GM18858 (cell line): Measurements from ENCODE around the gene CACNA2D1.

Experiments
- ATAC-seq: cut with Tn5 transposase; IDR thresholded peaks from one replicate; pipeline ENCODE4 v1.9.1; 2021; ENCODE audit not compliant: unreplicated experiment

The CACNA2D1 gene

DNA sequence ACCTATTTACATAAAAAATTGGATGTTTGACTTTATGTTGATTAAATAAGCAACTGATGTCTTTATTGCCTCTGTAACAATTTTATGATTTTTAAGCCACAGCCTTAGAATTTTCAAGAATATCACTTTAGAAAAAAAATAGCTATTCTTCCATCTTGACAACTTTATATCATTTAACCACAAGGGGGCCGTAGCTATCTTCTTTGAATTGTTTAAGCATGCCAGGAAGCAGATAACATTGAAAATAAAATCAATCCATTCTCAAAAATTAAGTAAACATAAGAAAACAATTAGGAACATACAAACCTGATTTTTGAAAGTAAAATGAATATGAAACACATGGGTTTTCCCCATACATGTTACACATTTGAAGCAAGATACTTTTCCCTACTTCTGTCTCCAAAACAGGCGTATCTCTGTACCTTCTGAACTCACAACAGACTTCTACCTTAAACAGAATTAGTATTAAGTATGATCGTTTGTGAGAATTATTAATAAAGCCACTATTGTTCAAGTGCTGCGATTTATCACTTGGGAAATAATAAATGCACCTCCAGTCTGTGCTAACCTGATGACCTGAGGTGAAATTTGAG lies 209.0 kb downstream of the CACNA2D1 start:
- ATAC-seq: no peak

DNA sequence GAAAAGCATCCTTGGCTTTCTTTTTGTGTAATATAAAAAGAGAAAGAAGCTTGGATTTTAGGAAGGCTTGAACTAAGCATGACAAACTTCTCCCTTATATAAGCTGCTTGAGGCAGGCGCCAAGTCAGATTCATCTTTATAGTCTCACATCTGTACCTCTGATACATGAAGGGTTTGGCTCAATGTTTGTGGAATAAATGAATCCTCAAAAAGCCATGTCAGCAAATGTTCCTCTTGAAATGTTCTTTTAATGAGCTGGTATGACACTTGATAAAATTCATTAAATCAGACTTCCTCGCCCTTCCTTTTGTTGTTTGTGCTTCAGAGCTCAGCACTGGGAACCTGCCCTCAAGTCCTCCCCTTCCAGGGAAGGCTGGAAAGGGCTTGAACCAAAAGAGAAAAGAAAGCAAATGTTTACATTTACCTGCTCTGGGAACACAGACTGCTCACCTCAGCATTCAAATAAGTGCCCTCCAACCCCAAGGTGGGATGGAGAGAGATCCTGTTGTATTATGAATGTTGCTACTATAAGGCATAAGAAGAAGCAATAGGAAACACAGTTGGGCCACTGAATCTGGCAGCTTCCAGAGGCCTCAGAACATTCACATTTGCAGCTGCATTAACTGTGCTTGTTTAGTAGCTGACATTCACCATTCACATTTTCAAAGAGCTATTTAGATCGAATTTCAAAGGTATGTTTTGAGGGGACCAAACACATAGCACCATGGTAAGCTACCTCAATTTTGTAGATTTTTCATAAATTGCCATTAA lies 212.6 kb downstream of the CACNA2D1 start:
- ATAC-seq: no peak

DNA sequence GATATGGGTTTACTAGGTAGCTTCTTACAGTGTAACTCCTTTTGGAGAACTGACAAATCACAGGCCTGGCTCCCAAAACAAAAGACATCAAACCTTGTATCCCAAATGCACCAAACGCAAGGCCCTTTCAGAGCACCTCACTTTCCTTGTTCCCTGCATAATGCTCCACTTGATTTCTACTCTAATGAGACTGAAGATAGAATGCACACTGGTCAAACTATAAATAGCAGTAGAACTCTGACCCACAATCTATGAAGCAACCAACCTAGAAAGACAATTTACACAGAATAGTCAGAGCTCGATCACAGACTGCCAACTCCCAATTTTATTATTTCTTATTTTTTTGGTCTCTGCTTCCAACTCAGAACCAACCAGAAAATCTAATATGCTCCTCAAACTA lies 214.4 kb downstream of the CACNA2D1 start:
- ATAC-seq: no peak

DNA sequence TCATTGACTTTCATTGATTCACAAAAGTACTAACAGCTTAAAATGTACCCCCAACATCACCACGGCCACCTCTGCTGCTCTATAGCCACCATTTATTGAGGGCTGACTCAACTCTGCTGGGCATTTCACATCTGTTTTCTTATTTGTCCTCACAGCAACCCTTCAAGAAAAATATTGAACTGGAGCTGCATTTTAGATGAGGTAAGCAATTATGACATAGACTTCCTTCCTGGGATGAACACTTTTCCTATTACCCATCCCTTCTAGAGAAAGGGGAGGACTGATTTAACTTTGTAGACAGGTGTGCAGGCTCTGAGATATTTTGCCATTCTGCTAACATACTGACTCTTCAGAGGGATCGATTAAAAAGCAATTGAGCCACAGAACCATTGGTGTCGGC lies 217.4 kb downstream of the CACNA2D1 start:
- ATAC-seq: no peak

DNA sequence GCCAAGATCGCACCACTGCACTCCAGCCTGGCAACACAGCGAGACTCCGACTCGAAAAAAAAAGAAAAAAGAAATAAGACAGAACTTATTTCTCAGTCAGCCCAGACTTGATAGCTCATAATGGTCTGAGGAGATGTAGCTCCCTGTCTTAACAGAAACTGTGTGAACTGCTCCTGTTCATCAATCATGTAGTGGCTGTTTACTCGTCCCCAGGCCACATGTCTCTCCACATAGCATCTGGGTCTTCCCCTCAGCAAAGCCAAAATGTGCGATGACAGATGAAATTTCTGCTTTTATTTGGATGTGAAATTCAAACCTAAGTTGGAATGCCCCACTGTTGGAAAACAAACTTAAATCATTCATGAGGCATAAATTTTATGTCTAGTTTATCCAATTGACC lies 219.0 kb downstream of the CACNA2D1 start:
- no peak for ATAC-seq

DNA sequence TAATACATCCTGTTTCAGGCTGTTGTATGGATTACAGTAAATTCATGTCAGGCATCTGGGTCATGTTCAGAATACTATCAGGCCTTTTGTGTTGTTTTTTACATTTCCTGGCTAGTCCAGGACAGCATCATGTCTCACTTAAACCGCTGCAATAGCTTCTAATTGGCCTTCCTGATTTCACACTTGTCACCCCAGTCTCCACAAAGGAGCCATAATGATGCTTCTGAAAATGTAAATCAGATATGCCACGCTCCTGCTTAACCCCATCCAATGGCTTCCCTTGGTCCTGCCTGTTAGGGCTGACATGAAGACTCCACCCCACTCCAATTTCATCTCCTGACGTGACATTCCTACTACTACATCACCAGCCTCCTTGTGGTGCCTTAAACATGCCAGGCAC lies 220.0 kb downstream of the CACNA2D1 start:
- no peak for ATAC-seq

DNA sequence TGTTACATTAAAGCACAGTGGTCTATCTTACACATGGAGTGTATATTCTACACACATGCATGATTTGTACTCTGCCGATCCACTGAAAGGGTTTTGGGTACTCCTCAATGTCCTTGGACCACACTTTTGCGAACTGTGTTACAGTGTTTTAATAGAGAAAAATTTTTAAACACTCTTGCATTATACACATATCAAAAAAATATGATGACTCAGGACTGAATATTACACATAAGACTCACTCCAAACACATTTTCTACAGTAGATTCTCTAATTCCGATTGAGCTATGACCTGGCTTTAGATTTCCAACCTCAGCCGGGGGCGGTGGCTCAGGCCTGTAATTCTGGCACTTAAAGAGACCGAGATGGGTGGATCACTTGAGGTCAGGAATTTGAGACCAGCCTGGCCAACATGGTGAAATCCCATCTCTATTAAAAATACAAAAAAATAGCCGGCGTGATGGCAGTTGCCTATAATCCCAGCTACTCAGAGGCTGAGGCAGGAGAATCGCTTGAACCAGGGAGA lies 222.4 kb downstream of the CACNA2D1 start:
- no peak for ATAC-seq

DNA sequence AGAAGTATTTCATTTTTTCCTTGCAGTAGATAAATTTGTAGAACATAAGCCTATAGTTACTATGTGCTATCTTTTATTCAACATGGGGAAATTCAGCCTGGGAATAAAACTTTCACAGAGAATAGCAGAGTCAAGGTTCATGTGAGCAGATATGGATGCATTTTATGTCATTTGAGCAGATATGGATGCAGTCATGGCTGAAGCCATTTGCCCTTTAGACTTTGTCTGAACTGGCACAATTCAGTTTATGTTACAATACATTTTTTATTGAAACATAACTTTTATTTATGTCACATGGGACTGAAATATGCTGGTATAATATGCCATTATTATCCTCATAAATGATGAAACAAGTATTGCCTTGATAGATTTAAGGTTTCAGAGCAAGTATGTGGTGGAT lies 231.1 kb downstream of the CACNA2D1 start:
- no peak for ATAC-seq

DNA sequence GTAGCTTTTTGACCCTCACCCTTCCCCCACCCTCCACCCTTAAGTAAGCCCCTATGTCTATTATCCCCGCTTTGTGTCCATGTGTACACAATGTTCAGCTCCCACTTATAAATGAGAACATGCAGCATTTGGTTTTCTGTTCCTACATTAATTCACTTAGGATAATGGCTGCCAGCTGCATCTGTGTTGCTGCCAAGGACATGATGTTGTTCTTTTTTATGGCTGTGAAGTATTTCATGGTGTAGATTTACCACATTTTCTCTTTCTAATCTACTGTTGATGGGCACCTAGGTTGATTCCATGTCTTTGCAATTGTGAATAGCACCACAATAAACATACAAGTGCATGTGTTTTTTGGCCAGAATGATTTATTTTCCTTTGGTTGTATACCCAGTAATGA lies 232.2 kb downstream of the CACNA2D1 start:
- ATAC-seq: no peak

DNA sequence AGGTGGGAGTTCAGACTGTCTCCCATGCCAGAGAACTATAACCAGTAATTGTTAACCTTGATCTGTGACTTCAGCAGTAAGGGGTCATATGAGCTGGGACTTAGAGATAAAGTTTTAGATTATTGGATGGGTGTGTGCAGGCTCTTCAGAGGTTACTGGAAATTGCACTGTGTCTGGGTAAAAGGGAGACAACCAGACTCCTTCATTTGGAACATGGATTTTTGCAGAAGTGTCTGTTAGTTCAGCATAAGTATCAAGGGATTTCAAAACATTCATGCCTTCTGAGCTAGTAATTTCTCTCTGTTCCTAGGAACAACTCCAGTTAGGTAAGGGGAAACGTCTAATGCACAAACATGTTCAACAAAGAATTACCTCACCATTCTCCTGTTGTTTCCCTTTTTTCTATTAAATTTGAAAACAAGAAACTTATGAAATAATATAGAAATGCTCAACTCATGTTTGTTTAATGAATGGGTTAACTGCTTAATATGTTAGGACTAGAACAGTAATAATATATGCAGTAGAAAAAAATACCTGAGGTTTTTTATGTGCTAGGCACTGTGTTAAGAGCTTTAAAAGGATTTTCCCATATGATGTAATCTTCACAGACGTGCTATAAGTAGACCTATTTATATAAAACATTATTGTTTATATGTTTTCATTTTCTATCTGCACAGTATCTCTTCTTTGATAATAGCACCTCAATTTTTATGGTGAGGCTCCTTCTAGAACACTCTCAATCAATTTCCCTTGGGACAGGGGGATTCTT lies 233.0 kb downstream of the CACNA2D1 start:
- no peak for ATAC-seq

DNA sequence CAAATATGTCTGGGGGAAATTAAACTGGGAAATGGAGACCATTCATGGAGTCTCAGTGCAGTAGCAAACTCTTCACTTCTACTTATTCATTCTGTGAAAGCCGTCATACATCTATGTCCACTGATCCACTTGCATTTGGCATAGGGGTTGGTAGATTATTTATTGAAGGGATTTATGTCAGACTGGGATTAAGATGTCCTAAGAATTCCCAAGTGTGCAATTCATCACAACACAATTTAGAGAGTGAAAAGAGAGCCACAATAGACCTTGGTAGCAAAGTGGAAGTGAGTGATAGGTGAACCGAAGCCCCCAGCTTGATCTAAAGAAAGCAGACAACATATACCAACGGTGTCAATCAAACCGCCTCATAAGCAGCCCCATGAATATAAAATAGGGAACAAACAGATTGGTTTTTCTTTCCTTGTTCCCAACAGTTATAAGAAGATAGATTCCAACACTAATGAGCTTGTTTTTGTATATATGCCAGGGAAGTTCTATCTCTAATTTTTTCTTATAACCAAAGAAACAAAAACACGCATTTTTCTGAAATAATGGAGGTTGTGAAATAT lies 234.3 kb downstream of the CACNA2D1 start:
- ATAC-seq: no peak

DNA sequence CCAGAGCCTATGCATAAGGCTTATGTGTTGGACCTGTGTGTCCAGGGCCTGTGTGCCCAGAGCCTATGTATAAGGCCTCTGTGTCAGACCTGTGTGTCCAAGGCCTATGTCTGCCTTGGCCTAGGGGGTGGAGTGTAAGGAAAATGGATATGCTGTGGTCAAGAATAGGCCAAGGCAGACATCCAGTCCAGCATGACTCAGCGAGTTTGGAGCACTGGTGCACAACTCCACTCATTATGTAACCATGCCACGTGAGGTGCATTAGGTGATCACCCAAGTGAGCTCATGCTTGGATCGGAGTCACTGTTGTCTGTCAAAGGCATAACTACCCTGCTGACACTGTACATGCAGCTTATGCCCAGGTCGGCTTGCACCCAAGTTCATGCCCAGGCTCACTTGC lies 238.9 kb downstream of the CACNA2D1 start:
- ATAC-seq: no peak

DNA sequence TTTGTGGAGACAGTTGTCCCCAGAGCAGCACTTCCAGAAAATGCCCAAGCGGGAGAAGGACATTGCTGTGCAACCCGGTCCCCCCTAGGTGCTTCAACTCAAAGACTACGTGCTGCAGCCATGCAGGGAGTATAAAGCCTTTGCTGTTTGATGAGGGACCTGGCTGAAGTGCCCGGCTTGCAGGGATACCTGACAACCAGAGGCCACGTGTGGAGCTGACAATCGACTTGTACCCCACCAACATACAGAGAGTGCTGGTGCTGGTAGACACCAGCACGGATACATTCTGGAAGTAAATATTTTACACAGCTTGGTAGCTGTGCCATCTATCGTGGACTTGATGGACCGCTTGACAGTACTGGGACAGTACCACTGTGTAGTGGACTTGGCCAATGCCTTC lies 240.6 kb downstream of the CACNA2D1 start:
- ATAC-seq: no peak

DNA sequence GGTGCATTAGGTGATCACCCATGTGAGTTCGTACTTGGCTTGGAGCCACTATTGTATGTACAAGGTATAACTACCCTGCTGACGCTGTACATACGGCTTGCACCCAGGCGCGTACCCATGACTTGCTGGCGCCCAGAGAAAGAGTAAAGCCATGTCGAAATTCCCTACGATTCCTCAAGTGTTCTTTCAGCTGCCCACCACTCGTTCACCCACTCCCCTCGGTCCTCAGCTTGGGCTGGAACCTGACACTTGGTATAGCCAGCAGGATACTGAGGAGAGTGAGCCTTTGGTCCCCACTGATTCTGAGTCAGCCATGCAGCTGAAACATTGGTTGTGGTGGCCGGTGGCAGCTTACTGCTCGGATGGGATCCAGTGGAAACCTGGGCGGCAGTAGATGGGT lies 241.5 kb downstream of the CACNA2D1 start:
- ATAC-seq: no peak

DNA sequence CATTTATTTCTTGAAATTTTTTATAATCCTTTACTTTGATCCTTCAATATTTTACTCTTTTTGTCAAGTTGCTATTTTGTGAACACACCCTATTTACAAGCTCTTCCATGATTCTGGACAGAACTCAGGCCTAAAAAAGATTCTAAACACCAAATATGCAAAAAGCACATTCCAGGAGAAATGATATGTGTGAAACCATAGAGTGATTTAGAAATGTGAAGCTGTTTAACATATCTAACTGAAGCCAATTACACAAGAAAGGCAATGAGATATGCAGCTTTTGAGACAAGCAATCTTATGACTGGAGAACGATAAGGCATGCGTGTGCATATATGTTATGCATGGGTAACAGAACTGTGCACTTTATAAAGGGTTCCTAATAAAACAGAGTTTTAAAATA lies 243.0 kb downstream of the CACNA2D1 start:
- no peak for ATAC-seq

DNA sequence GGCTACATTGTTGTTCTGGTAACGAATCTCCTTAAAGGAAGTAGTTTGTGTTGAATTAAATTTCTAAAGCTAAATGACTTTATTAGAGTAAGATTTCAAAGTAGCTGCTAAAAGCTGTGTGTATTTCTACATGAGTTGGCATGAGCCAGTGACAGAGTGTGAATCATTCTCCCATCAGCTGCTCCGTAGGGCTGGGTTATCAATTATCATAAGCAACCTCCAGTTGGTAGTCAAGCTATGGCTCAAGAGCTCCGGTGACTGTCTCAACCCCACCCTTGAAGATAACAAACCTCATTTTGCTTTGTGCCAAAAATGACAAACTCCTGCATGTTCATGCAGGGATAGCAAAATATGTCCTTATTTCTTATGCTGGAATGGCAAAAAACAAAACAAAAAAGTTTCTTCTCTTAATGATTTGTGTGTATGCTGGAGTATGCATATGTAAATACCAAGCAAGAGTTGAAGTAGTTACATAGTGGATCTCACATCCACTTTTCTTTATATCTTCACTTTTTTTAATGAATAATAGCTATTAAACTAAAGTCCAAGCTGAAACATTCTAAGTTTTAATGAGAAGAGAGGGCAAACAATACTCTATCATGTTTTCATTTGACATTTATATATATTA lies 249.4 kb downstream of the CACNA2D1 start:
- ATAC-seq: no peak

DNA sequence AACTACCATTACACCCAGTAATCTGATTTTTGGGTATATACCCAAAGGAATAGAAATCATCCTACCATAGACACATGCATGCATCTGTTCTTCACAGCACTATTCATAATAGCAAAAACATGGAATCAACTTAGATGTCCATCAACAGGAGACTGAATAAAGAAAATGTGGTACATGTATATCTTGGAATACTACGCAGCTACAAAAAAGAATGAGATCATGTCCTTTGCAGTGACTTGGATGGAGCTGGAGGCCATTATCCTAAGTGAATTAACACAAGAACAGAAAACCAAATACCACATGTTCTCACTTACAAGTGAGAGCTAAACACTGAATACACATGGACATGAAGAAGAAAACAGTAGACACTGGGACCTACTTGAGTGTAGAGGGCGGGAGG lies 254.9 kb downstream of the CACNA2D1 start:
- no peak for ATAC-seq

DNA sequence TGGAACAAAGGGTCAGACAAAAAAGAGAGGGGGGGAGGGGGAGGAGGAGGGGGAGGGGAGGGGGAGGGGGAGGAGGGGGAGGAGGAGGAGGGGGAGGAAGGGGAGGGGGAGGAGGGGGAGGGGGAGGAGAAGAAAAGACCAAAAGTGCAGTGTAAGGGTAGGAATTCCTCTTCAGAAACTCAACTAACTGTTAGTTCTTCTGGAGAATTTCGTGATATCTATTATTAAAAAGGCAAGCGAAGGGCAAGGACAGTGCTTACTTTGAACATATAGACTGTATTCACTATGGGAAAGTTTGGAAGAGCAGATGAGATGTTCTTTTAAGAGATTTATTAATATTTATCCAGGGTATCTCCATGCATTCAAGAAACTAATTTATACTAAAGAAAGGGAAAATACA lies 258.1 kb downstream of the CACNA2D1 start:
- ATAC-seq: no peak

DNA sequence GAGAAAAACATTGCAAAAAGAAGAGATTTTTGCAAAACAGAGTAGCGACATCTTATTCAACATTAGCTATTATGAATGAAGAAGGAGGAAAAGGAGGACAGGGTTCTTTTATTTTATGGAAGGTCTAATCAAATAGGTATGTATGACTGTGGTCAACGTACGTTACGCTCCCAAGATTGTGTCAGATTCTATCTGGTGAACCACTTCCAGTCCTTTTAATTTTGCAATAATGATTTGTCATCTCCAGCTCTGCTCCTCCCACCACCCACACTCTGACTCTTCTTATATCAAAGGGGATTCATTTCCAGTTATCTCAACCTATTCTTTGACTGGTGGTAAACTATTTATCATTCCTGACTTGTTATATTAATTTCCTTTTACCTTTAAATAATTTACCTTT lies 259.9 kb downstream of the CACNA2D1 start:
- ATAC-seq: no peak

DNA sequence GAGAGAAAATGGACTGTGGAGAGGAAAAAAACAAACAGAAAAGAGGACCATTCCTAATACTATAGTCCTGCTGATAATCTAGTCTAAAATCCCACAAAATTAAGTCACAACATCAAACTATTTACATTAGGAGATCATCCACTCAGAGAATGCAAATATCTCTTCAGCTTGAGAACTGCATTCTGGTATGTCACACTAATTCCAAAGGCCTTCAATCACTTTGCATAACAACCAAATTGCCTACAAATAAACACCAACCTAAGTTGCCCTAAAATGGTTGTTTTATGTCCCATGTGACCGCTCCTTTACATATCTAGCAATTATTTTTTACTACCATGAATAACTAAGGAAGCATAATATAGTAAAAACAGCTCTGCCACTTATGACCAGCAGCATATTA lies 264.3 kb downstream of the CACNA2D1 start:
- no peak for ATAC-seq

DNA sequence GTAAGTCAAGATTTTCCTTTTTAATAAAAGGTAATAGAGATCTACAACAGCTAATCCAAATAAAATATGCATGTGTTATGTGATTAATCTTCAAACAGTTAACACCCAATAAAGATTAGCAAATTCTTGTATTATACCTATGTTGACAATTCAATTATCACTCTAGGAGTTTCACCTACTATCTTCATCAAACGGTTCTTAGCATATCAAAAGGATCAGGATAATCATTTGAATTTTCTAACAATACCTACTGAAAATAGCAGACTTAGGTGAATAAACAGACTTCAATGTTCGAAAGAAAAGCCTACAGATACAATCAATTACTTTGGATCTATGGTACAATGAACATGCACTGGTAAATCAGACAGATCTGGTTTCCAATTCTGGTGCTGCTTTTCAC lies 268.3 kb downstream of the CACNA2D1 start:
- no peak for ATAC-seq
